Ramos (cell line): Measurements from ENCODE around the gene MDM1.

Experiments
- in situ Hi-C: fragments of 300-500 bp; cut with MboI; formaldehyde crosslinking; loops from one replicate; pipeline ENCODE4 v1.14.3; 2022; ENCODE audit warnings: low sequenced_read_pairs; ENCODE audit not compliant: unreplicated experiment

MDM1 gene

DNA sequence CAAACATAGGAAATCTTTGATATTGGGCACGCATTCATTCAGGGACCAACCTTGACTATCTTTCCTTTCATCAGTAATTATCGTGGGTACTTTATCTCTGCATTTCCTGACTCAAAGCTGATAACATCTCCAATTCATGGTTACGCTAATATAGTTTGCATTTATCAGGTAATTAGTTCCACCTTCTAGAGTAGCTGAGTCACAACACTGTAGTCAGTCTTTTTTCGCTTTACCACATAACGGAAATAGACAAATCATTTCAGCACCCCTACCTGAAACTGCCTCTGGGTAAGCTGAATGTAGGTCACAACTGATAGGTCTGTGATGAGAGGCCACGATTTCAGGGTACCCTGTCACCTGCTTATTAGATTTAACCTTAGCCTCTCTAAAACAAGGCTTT lies 42.0 kb downstream of the MDM1 start:
- in situ Hi-C loops: no loop called here

DNA sequence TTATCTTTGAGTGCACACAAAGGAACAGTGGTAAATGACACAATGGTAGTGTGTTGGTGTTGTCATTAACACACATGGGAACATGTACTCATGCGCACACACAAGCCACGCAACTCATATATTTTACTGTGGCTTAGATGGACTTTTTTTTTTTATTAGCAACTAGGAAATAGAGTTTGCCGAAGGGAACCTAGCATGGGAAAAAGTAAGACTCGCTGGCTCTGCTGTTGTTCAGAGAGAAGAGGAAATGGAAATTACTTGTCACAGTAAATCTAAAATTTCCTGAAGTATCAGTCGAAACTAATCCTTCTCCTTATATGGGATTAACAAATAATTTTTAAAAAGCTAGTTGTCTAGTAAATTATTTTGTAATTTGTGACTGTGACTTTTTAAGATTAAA lies 45.1 kb downstream of the MDM1 start:
- in situ Hi-C loops: no loop called here

DNA sequence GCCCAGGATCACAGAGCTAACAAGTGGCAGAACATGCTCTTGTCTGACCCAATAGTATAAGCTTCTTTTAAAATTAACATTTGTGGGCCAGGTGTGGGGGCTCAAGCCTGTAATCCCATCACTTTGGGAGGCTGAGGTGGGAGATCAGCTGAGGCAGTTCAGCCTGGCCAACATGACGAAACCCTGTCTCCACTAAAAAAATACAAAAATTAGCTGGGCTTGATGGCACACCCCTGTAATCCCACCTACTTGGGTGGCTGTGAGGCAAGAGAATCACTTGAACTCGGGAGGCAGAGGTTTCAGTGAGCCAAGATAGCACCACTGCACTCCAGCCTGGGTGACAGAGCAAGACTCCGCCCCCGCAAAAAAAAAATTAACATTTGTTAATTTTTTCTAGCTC lies 45.8 kb downstream of the MDM1 start:
- in situ Hi-C loops: no loop called here

DNA sequence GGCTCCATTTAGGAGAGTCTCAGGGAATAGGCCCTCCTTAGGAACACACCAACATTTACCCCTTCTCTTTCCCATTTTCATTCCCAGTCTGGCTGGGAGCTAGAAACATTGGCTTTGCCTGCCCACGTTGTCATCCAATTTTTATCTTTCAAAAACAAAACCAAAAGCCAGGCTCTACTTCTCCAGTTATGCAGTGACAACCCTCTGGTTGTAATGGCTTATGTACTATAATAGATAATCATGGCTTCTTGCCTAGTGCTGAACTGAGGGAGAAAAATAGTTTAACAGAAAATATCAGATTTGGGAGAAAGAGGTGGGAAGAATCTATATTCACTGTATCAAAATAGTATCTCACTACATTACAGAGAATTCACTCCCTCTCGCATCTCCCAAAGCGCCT lies 46.6 kb downstream of the MDM1 start:
- in situ Hi-C loops: no loop called here

DNA sequence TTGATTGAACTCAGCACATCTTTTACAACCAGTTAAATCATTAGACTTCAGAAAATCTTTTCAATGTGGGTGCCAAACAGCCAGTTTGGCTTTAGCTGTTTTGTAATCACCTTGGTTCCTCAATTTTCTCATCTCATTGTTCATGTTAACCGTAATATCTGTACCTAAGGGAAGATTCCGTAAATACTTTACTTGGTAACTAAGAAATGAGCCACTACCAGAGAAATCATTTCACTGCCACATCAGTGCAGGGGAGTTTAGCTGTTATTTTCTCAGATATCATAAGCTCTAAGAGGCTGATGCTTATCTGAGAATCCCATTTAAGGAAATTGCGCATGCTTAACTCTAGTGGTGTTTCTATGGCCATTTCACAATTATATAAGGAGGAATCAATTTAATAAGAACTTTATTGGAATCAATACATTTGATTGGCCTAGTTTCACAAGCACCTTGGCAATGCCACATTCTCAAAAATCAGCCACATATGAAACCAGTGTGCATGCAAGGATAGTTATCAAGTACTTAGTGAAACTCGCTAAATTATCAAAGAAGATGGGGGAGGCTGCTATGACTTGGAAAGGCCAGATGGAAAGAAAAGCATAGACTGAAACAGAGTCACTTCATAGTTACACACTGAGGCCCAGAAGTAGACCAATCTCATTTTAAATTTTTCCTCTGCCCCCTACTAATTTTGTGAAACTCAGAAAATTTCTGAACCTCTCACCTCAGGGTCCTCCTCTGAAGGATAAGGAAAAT lies 50.7 kb downstream of the MDM1 start:
- in situ Hi-C loops: no loop called here

DNA sequence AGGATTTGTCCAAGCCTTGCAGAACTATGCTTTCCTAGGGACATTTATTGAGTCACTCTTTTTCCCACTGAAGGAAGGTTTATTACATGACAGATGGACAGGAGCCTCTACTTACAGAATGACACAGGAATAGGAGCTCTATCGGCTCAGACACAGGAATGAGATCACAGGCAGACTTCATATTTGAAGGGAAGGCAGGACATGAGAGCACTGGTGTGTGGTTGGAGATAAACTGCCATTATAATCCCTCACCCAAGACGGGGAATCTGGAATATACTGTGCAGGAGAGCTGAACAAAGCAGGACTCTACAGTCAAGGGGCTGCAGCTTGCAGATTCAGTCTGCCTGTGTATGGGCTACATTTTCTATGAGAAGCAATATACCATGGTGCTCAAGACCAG lies 51.9 kb downstream of the MDM1 start:
- in situ Hi-C loops: no loop called here

DNA sequence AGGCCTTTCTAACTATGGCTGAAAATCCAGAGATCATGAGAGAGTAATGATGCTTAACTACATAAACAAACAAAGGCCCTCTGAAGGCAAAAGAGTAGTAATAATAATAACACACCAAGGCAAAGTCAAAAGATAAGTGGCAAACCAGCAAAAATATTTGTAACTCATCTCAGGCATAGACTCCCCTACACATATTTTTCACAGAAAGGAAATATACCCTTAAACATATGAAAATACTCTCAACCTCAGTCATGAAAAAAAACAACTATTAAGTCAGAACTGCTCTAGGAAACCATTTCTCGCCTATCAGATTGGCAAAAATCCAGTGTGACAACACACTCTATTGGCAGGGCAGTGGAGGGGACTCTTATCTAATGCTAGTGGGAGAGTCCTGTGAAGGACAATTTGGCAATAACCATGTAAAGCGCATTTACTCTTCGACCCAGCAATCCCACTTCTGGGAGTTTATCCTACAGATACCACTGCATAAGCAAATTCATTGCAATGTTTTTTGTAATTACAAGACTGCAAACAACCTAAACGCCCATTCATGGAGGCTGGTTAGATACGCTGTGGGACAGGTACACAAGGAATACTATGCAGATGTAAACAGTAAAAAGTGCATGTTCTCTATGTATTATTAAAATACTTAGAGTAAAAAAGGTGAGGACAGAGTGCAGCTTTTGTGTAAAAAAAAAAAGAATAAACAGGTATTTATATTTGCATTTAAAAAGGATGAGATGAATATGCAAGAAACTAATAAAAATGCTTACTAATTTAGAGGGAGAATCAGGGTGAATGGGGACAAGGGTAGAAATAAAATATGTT lies 52.7 kb downstream of the MDM1 start:
- in situ Hi-C loops: no loop called here

DNA sequence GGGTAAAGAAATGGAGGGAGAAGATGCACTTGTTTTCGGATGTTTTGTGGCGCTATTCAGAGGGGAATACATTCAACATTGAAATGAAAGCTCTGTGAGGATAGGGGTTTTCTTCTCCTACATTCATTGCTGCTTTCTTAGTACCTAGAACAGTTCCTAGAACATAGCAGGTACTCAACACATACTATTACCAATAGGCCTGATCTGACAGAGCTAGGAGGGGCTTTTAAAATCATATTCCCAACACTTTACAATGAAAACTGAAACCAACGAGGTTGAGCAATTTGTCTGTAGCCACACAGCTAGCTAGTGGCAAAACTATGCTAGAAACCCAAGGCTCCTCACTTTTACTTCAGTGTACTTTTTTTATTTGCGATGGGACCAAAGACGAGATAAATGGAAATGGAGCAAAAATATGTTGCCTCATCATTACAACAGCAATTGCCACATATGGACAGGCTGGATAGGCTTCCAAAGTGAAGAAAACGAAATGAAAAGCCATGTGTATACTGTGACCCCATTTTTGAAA lies 55.7 kb downstream of the MDM1 start:
- in situ Hi-C loops: no loop called here

DNA sequence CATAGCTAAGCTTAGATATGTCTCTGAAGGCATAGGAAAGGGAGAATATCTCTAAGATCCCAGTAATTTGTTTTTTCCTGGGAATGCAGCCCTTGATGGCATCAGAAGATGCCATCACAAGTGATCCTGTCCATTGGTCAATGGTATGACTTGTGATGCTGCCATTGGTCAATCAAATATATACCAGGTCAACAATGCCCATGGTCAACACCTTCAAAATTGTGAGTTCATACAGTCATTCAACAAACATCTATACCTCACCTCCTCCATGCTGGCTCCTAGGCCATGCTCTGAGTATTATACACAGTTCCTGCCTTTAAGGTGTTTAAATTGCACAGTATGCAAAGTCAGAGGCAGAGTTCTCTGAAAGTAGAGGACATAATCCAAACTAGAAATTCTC lies 59.4 kb downstream of the MDM1 start:
- in situ Hi-C loops: no loop called here

DNA sequence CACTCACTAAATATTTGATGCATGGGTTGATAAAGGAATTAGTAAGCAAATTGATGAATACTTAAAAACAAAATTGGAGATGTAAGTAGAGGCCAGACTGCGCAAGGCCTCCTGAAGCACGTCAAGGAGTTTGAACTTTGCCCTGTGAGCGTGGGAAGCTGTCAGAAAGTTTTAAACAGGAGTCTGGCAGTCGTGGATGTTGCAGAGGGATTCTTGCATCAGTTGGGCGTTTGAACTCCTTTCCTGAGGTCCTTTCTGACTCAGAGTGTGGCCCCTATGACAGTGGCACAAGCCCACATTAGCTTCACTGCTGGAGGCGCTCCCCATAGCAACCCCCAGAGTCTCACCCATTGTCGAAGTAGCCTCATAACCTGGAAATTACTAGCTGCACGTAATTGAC lies 60.8 kb downstream of the MDM1 start:
- in situ Hi-C loops: no loop called here

DNA sequence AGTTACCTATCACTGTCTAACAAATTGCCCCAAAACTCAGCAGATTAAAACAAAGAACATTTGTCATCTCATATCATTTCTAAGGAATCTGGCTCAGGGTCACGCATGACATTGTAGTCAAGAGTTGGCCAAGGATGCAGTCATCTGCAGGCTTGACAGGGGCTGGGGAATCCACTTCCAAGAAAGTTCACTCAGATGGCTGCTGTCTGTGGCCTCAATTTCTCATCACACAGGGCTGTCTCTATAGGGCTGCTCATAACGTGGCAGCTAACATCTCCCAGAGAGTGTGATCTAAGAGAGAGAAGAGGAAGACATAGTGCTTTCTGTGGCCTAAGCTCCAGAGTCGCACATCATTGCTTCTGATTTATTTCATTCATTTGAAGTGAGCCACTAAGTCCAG lies 61.8 kb downstream of the MDM1 start:
- in situ Hi-C loops: no loop called here

DNA sequence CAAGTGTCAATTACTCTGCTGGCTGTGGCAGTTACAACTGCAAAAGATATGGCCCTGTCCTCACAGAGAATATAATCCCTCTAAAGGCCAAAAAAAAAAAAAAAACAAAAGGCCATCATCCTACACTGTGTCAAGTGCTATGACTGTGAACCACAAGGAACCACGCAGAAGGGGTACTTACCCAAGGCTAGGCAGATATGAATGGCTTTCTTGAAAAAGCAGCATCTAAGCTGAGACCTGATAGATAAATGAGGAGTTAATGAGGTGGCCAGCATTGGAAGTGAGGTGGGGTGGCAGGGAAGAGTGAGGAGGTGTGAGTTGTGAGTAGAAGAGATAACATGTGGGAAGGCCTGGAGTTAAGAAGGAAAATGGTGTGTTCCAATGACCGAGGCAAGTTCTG lies 62.4 kb downstream of the MDM1 start:
- in situ Hi-C loops: no loop called here

DNA sequence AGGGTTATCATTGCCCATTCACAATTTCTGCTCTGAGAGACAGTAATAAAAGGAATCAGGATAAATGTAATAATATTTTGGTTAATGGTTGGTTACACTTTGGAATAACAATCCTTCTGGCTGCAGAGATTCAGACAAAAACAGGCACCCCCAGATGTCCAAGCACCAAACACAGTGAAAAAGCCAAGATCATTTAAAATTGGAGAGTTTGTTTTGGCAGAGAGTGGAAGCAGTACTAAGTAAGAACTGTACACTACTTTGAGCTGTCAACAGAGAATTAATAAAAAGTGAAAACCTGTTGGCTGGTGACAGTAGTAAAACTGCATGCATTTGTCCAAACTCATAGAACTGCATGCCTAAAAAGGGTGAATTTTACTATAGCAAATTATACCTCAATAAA lies 63.2 kb downstream of the MDM1 start:
- in situ Hi-C loops: no loop called here

DNA sequence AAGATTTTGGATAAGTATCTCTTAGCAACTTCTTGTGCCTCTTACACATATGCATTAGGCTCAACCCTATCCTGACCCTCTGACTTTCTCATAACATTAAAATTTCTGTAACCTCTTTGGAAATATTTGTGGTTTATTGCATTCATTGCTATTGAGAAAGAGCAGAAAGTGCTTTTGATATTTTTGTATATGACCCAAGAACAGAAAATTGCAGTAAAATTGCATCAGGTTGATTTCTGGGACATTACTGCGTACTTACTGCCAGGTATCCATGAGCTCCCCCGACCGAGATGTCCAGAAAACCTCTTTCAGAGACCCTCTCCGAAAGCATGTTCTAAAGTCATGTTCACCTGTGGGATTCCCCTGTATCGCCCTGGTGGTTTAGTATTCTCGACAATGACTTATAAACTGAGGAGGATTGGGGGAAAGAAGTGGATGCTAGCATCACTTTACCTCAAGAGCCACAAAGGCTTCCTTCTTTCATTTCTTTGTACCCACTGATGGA lies 64.2 kb downstream of the MDM1 start:
- in situ Hi-C loops: no loop called here

DNA sequence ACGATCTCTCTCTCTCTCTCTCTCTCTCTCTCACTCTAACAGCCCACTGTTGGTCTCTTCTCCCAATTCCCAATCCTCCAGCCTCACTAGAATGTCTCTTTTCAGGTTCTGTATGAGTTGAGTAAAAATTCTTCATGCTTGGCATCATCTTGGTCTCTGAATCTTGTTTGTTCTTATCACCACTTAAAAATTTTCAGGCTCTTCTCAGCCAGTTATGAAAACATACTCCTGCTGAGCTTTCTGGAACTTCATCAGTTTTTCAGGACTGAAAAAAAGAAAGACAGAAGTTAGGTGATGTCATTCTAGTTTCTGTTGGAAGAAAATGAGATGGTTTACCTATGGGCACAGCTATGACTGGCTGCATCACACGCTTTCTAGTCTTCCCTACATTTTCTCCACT lies 67.3 kb downstream of the MDM1 start:
- in situ Hi-C loops: no loop called here

DNA sequence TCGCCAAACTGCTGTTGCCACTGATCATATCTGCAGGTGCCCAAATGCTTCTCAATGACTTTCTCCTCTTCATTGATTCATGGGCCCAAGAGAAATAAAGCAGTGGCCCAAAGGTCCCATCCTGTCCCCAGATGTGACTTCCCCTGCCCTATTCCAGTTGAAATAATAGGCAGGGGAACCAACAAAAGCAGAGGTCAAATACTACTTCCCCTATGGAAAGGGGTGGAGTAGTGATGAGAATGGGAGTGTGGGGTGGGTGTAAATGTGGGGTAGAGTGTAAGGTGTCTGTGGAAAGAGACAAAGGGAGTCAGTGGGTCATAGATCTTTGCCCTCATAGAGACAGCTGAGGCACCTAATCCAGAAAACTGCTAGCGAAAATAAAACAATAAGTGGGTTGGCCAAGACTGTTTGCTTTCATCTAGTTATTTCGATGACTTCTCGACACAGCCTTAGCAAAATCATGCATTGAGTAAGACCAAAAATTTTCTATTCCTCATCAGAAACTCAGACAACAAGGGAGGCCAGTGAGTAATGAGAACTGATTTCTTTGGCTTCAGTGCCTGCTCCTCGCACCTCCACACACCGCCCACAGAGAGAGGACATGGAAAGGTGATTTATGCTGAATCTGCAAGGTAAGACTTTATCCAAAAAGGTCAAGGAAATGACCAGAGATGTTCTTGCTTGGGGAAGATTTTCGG lies 67.9 kb downstream of the MDM1 start:
- in situ Hi-C loops: no loop called here

DNA sequence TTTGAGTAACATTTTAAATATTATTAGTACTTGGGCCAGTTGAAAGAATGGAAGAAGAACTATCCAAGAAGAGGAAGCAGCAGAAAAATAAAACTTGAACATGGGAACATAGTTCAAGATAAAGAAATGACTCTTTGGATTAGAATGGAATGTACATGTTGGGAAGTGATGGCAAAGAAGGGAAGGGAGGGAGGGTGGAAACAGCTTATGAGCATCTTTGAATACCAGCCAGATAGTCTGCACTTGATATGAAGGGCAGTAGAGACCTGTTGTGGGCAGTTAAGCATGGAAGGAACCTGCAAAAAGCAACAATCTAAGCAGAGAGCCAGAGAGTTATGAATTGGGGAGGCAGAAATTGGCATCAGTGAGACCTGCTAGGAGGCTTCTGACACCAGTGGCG lies 68.8 kb downstream of the MDM1 start:
- in situ Hi-C loops: no loop called here

DNA sequence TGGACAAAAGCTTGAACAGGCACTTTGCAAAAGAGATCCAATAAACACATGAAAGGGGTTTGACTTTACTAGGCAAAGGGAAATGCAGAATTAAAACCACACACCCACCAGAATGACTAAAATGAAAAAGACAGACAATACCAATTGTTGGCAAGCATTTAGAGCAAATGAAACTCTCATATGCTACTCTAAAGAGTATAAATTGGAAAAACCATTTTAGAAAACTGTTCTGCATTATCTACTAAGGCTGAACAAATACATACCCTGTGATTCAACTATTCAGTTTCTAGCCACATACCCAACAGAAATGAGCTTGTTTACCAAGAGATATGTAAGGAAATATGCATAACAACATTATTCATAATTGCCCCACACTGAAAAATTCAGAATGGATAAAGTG lies 70.3 kb downstream of the MDM1 start:
- in situ Hi-C loops: no loop called here

DNA sequence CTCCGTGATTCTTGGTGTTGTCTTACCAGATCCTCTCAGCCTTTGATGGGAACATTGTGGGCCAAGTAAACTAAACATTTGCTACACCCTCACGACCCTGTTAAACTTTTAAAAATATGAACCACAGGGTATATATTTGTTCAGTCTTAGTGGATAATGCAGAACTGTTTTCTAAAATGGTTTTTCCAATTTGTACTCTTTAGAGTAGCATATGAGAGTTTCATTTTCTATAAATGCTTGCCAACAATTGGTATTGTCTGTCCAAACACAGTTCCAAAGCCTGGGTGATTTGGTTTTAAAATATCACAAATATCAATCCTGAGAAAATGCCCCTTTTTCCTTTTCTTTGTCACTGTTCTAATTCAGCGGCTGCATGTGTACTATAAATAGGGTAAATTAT lies 72.0 kb downstream of the MDM1 start:
- in situ Hi-C loops: no loop called here

DNA sequence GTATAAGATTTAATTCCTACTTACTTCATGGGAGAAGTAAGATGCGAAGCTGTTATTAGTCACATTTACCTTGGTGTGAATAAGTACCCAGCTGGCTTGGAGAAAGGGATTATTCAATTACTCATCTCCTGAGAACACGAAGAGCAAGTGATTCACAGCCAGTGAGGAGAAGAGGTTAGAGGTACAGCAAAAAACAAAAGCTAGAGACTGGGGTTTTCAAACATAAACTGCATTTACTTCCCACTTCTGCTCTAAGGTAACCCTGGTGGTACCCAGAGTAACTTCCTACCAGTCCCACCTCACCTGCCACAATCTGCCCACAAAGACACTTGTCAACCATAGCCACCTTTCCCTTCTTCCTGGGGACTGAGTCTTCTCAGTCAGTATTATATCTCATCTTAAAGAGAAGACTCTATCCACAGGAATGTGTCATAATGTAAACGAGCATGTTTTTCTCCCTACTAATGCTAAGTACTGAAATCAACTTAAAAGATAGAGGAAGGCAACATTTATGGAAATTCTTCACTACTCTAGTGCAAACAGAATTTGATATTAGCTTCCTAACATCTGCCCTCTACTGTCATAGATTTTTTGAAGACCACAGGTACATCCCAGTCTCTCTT lies 72.7 kb downstream of the MDM1 start:
- in situ Hi-C loops: no loop called here
